Right cardiac atrium (tissue), 5 donors: ENCODE results near the gene SLC8B1. TPM values are rescaled to one million over a fixed set of nuclear protein-coding genes. Genes with fewer than 3 reads are reported as not detected.
A peak's percentile ranks its signal among the peaks of the same experiment; 100 is the strongest.

Experiments used
- ATAC-seq, 2 donors: fragments of 200-7000 bp; cut with Tn5 transposase; one replicate each; pipeline versions ENCODE4 v1.8.0 to v1.9.1; 2020; ENCODE audit warnings: moderate library complexity in 2 of 2, mild to moderate bottlenecking in 1 of 2
- DNase-seq, 3 donors: peaks; one replicate each; pipeline ENCODE4 v3.0.0-alpha.2; 2020
- H3K27ac ChIP-seq: one replicate; pipeline ENCODE4 v1.5.1; 2013; ENCODE audit warnings: mild to moderate bottlenecking, low read length, control low read depth, moderate library complexity
- H3K27me3 ChIP-seq: one replicate; pipeline ENCODE4 v1.6.1; 2013; ENCODE audit not compliant: control insufficient read depth, insufficient read depth
- H3K4me1 ChIP-seq: one replicate; pipeline ENCODE4 v1.6.1; 2013; ENCODE audit warnings: low read length; ENCODE audit not compliant: control insufficient read depth, insufficient read depth
- H3K4me3 ChIP-seq: one replicate; pipeline ENCODE4 v1.5.1; 2013; ENCODE audit warnings: low read length, control low read depth
- H3K9me3 ChIP-seq: one replicate; pipeline ENCODE4 v1.6.1; 2013; ENCODE audit warnings: low read length; ENCODE audit not compliant: control insufficient read depth
- WGBS: extraction: QIAGEN DNeasy Blood & Tissue Kit; methylation state at CpG from one replicate; pipeline ENCODE4 v1.1.7; 2013; 5-methylcytosine and 5-hydroxymethylcytosine counted together
- intact Hi-C, 4 donors: fragments of 100-400 bp; cut with DNase I; formaldehyde crosslinking; loops; one replicate each; pipeline versions ENCODE4 v1.11.0 to v1.14.0; 2022 to 2023
- polyA plus RNA-seq: library from polyadenylated mRNA; stranded (reverse); fragments of 200-250 nt; gene quantifications from one replicate; pipeline ENCODE4 v1.2.3, GENCODE V29; 2013
- total RNA-seq, 4 donors: library from RNA; stranded (reverse); fragmentation: NEBNext Ultra II Directional; extraction: Animal tissue kit (Norgen Biotek cat#: 25700); gene quantifications; one replicate each; pipeline ENCODE4 v1.2.1, GENCODE V29; 2021
- donor health status: healthy with polysubstance abuse.
- donor health status: DM: no; HTN: yes; CAD: no.
- donor health status: DM: no; HTN: no; CAD: no.
- donor health status: DM: no; HTN: yes; CAD: no; lungs with severe emphysema.
- donor health status: DM: yes; HTN: yes; CAD: no.

SLC8B1 gene
- total and polyA plus RNA-seq, 5 donors, result 10.8 to 16.0 (median 13.2) TPM

DNA sequence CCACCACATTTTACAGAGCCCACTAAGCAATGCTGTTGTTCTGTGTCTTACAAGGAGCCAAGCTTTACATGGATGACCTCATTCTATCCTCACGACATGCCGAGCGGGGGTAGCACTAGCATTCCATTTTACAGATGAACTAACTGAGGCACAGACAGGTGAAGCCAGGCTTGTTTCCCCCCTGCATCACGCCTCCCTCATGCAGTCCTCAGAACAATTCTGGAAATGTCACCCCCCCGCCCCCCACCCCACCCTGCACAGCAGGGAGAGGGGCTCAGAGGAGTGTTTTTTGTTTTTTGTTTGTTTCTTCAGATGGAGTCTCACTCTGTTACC, 1.5 kb downstream of the SLC8B1 start:
- intact Hi-C loops, result no loop called here
- no peak overlapping the region for H3K27ac ChIP-seq
- ATAC-seq (no peak), DNase-seq (no peak)
- no peaks in the 10 kb centered on the region for H3K27me3 ChIP-seq
- no peak overlapping the region for H3K4me3 ChIP-seq
- no peaks in the 10 kb centered on the region for H3K9me3 ChIP-seq
- peaks cover 4% of the 10 kb centered on the region for H3K4me1 ChIP-seq
- WGBS, result 85% methylated on average over 5 of the region's 5 CpGs

DNA sequence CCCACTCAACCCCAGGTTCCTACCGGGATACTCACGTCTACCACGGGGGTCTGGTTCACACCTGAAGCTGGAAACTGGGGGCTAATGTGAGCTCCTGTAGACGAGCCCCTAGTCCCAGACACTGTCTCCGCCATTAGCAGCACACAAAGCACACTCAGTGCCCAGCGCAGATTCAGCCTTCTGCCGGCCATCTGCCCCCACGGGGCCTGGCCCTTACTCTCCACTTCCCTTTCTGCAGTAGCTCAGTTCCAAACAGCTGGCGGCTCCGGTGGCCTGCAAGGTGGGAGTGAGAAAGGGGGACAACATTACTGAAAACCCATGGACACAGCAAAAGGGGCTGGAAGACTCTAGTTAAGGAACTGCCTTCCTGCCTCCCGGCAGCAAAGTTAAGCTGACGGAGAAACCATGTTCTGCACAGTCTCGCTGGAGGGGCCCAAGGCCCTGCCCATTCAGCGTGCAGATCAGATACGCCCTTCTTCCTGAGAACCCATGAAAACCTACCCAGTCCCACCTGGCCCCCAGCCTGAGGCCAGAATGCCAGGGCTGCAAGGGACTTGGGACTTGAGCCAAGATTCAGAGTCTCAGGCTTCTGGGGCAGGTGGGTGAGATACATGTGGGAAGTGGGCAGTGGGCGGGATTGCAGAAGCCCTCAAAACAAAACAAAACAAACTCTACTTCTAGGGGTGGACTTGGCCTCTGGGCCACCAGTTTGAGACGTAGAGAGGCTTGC, 2.1 kb downstream of the SLC8B1 start:
- 71% methylated on average over 17 of the region's 17 CpGs for WGBS
- peaks cover 4% of the 10 kb centered on the region for H3K4me1 ChIP-seq
- peak in 1 of 3 donors; percentile 65 for DNase-seq

GRCh38 chr12:113330505-113330904, 4.4 kb downstream of the SLC8B1 start:
- peaks cover 4% of the 10 kb centered on the region for H3K4me1 ChIP-seq
- 98% methylated on average over 2 of the region's 2 CpGs for WGBS
- intact Hi-C loops, result no loop called here
- ATAC-seq, result no peak
- H3K9me3 ChIP-seq, result no peaks in the 10 kb centered on the region
- DNase-seq, result no peak
- H3K27me3 ChIP-seq, result no peaks in the 10 kb centered on the region
- H3K4me3 ChIP-seq, result no peak overlapping the region
- H3K27ac ChIP-seq, result no peak overlapping the region

More for the DNA sequence above, 2.1 kb downstream of the SLC8B1 start:
- Histone ChIP-seq H3K9me3 (no peaks in the 10 kb centered on the region), H3K4me3 (no peak overlapping the region), H3K27ac (no peak overlapping the region), H3K27me3 (no peaks in the 10 kb centered on the region)
- intact Hi-C loops, result no loop called here
- ATAC-seq, result no peak

DNA sequence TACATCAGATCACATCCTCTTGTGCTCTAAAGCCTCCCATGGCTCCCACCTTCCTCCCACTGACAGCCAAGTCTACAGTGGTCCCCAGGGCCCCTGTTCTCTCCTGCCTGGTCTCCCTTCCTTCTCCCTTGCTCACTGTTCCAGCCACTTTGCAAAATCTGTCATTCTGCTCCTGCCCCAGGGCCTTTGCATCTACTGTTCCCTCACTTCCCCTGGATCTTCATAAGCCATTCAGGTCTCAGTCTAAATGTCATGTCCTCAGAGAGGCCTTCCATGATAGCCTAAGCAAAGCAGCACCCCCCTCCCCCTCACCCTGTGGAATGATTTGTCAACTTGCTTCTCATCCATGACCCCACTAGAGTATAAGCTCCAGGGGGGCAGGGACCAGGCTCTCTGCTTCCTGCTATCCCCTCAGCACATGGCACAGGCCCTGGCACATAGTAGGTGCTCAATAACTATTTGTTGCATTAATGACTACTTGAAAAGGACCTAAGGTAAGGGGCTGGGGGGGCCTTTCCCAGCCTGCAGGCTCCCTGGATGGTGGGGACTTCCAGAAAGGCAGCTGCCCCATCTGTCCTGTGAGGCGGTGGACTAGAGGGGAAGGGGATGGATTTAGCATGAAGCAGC, 5.0 kb downstream of the SLC8B1 start:
- Histone ChIP-seq H3K4me3 (no peak overlapping the region), H3K9me3 (no peaks in the 10 kb centered on the region), H3K27ac (no peak overlapping the region), H3K27me3 (no peaks in the 10 kb centered on the region), H3K4me1 (peaks cover 4% of the 10 kb centered on the region)
- DNase-seq, result no peak
- intact Hi-C loops, result no loop called here
- no peak for ATAC-seq
- 100% methylated on average over 1 of the region's 1 CpG for WGBS

- H3K27ac ChIP-seq, result no peak overlapping the region
- 77% methylated on average over 9 of the region's 9 CpGs for WGBS
- intact Hi-C loops, result no loop called here
- no peaks in the 10 kb centered on the region for H3K27me3 ChIP-seq
- ATAC-seq (peak in 1 of 2 donors; percentile 65), DNase-seq (no peak)
- H3K4me3 ChIP-seq, result no peak overlapping the region
- no peaks in the 10 kb centered on the region for H3K9me3 ChIP-seq
- H3K4me1 ChIP-seq, result peaks cover 4% of the 10 kb centered on the region
Measured at GRCh38 chr12:113329022-113329790, 5.7 kb downstream of the SLC8B1 start.

GRCh38 chr12:113328368-113328889, 6.5 kb downstream of the SLC8B1 start:
- 76% methylated on average over 5 of the region's 5 CpGs for WGBS
- Histone ChIP-seq H3K27me3 (no peaks in the 10 kb centered on the region), H3K27ac (no peak overlapping the region), H3K9me3 (no peaks in the 10 kb centered on the region), H3K4me1 (peaks cover 2% of the 10 kb centered on the region), H3K4me3 (no peak overlapping the region)
- ATAC-seq (no peak), DNase-seq (no peak)
- intact Hi-C loops, result no loop called here

DNA sequence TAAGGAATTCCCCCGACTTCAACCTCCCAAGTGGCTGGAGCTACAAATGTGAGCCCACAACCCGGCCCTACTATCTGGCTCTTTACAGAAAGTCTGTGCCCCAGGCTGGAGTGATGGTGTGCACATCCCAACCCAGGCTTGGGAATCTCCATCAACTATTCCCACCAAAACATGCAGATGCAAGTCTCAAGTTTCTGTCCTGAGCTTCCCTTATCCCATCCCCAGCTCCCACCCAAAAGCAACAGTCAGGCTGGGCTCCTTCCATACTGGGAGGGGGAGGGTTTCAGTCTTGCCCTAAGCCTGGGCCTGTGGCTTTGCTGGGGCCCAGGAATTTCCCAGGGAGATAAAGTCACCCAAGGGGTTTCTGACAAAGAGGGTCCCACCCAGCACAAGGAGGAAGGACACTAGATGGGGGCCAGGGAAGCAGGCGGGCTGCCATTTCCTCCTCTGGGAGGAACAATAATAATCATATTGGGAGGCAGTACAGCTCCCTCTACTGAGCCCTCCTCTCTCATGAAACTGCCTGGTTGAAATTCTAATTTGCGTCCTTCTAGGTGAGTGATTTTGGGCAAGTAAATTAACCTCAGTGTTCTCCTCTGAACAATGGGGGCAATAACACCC, 8.0 kb downstream of the SLC8B1 start:
- H3K27ac ChIP-seq, result peak overlapping the region; percentile 42
- no peaks in the 10 kb centered on the region for H3K4me1 ChIP-seq
- H3K4me3 ChIP-seq, result no peak overlapping the region
- 46% methylated on average over 4 of the region's 4 CpGs for WGBS
- no peaks in the 10 kb centered on the region for H3K27me3 ChIP-seq
- H3K9me3 ChIP-seq, result no peaks in the 10 kb centered on the region
- peak; percentile 45 to 53 for ATAC-seq
- intact Hi-C loops, result no loop called here
- DNase-seq, result peak; percentile 33 to 82 (median 76)

- peak; percentile 50 to 85 (median 79) for DNase-seq
- intact Hi-C loops, result no loop called here
- H3K9me3 ChIP-seq, result no peaks in the 10 kb centered on the region
- no peaks in the 10 kb centered on the region for H3K4me1 ChIP-seq
- WGBS, result 44% methylated on average over 3 of the region's 3 CpGs
- ATAC-seq, result peak in 1 of 2 donors; percentile 50
- no peak overlapping the region for H3K27ac ChIP-seq
- H3K4me3 ChIP-seq, result no peak overlapping the region
- H3K27me3 ChIP-seq, result no peaks in the 10 kb centered on the region
Measured at GRCh38 chr12:113325916-113326315, 9.0 kb downstream of the SLC8B1 start.

DNA sequence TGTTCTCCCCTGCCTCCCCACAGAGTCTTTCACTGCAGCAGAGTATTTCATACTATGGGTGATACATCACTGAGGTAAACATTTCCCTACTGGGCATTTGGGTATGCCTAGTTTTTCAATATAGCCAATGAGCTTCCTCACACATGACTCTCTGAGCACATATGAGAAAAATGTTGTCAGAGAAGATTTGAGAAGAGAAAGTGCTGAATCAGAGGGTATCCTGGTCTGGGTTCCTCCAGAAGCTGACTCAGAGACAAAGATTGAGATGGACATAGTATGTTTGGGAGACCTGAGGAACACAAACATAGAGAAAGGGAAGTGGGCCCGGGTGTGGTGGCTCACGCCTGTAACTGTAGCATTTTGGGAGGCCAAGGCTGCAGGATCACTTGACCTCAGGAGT, 12.6 kb downstream of the SLC8B1 start:
- Histone ChIP-seq H3K9me3 (no peaks in the 10 kb centered on the region), H3K4me1 (no peaks in the 10 kb centered on the region), H3K4me3 (no peak overlapping the region), H3K27ac (no peak overlapping the region), H3K27me3 (no peaks in the 10 kb centered on the region)
- intact Hi-C loops, result no loop called here
- ATAC-seq (no peak), DNase-seq (no peak)
- 81% methylated on average over 2 of the region's 2 CpGs for WGBS

GRCh38 chr12:113320401-113320800, 14.5 kb downstream of the SLC8B1 start:
- H3K4me1 ChIP-seq, result no peaks in the 10 kb centered on the region
- H3K4me3 ChIP-seq, result no peak overlapping the region
- ATAC-seq (no peak), DNase-seq (no peak)
- WGBS, result 91% methylated on average over 12 of the region's 12 CpGs
- H3K27ac ChIP-seq, result no peak overlapping the region
- no peaks in the 10 kb centered on the region for H3K27me3 ChIP-seq
- H3K9me3 ChIP-seq, result no peaks in the 10 kb centered on the region
- intact Hi-C loops, result no loop called here
